ENCODE data around the gene SNX9.

DNA sequence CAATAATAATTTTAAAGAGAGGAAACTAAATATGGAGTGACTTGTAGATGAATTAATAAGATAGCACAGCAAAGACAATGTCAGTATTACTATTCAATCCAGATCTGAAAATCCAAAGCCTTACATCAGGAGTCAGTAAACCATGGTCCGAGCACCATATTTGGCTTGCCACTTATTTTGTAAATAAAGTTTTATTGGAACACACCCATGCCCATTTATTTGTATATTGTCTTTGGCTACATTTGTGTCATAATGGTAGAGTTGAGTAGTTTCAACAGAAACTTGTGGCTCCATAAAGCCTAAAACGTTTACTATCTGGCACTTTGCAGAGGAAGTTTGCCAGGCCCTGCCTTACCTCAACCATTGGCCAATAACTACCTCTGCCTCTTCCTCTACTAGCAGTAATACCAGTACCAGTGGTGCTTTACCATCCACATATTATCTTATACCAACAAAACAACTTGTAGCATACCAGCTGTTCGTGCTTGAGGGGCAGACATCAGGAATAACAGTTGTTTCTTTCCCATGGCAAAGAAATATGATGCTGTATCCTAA, 106.8 kb downstream of the SNX9 start:
- TF ChIP-seq, protein P1, sequence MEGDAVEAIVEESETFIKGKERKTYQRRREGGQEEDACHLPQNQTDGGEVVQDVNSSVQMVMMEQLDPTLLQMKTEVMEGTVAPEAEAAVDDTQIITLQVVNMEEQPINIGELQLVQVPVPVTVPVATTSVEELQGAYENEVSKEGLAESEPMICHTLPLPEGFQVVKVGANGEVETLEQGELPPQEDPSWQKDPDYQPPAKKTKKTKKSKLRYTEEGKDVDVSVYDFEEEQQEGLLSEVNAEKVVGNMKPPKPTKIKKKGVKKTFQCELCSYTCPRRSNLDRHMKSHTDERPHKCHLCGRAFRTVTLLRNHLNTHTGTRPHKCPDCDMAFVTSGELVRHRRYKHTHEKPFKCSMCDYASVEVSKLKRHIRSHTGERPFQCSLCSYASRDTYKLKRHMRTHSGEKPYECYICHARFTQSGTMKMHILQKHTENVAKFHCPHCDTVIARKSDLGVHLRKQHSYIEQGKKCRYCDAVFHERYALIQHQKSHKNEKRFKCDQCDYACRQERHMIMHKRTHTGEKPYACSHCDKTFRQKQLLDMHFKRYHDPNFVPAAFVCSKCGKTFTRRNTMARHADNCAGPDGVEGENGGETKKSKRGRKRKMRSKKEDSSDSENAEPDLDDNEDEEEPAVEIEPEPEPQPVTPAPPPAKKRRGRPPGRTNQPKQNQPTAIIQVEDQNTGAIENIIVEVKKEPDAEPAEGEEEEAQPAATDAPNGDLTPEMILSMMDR (IDR thresholded peaks at IDR 0.05; ENCODE audit: low read depth, low read length): no peak
- no peak for TF ChIP-seq EZH2phosphoT487 (IDR thresholded peaks at IDR 0.05; ENCODE audit: low read depth)

Measured in OCI-LY3 (cell line).